Measurements from ENCODE around the gene ACYP1. TPM values are rescaled to one million over a fixed set of nuclear protein-coding genes. Genes with fewer than 3 reads are reported as not detected.
A peak's percentile ranks its signal among the peaks of the same experiment; 100 is the strongest.

ACYP1 gene
- total RNA-seq, 4 donors from 2014 or later, result 11.8 to 30.6 (median 21.4) TPM

DNA sequence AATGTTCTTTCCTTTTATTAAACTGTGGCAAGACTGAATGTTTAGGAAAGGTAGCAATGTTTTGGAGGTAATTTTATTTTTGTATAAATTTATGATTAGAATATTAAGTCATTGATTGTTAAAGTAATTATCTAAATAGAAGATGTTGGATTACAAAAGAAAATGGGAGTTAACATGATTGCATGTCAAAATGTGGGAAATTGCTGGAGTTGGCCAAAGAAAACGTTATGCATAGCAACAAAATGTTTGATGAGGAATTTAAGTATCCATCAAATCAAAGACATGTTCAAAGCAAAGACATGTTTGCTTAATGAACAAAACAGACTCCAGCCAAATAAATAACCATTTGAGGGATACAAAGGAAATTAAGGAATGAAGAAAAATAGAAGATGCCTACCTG, 9.4 kb downstream of the ACYP1 start:
- intact Hi-C loops (cut with DNase I; ENCODE audit: low total_unique reads), result no loop called here
- DNase-seq, result no peak
- H3K9me3 ChIP-seq, result no peaks in the 10 kb centered on the region
- no peak overlapping the region for H3K4me3 ChIP-seq
- no peaks in the 10 kb centered on the region for H3K36me3 ChIP-seq
- H3K27me3 ChIP-seq, result no peaks in the 10 kb centered on the region
- no peak for TF ChIP-seq POLR2A (IDR thresholded peaks at IDR 0.05)
- TF ChIP-seq CTCF (IDR thresholded peaks at IDR 0.05), result no peak
- H3K4me1 ChIP-seq, result no peaks in the 10 kb centered on the region
- H3K27ac ChIP-seq, result no peak overlapping the region

GRCh38 chr14:75053396-75054291, 10.2 kb downstream of the ACYP1 start:
- H3K27ac ChIP-seq, result peak overlapping the region in 1 of 2 donors; percentile 19
- no peak for TF ChIP-seq POLR2A (IDR thresholded peaks at IDR 0.05)
- TF ChIP-seq CTCF (IDR thresholded peaks at IDR 0.05), result no peak
- no peak for DNase-seq
- H3K9me3 ChIP-seq, result no peaks in the 10 kb centered on the region
- H3K36me3 ChIP-seq, result no peaks in the 10 kb centered on the region
- intact Hi-C loops (cut with DNase I; ENCODE audit: low total_unique reads), result no loop called here
- no peaks in the 10 kb centered on the region for H3K27me3 ChIP-seq
- H3K4me3 ChIP-seq, result no peak overlapping the region
- no peaks in the 10 kb centered on the region for H3K4me1 ChIP-seq

DNA sequence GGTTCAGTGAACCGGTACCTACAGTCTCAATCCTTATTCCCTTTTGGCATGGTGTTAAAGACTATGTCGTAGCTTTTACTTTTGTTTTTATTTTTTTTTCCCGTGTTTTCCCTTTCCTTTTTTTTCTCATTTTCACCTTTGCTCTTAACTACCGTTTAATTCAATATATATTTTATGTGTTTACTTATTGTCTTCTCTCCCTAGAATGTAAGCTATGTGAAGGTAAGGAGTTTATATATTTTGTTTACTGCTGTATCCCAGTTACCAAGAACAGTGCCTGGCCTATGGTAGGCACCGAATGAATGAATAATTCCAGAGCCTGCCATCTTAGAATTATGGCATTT, 12.3 kb downstream of the ACYP1 start:
- H3K27me3 ChIP-seq, result no peaks in the 10 kb centered on the region
- peak overlapping the region; percentile 85 to 86 for H3K27ac ChIP-seq
- intact Hi-C loops (cut with DNase I; ENCODE audit: low total_unique reads), result no loop called here
- peak overlapping the region; percentile 47 to 77 for H3K4me3 ChIP-seq
- H3K36me3 ChIP-seq, result no peaks in the 10 kb centered on the region
- no peak for DNase-seq
- TF ChIP-seq POLR2A (IDR thresholded peaks at IDR 0.05), result no peak
- TF ChIP-seq CTCF (IDR thresholded peaks at IDR 0.05), result no peak
- no peaks in the 10 kb centered on the region for H3K9me3 ChIP-seq
- H3K4me1 ChIP-seq, result no peaks in the 10 kb centered on the region

DNA sequence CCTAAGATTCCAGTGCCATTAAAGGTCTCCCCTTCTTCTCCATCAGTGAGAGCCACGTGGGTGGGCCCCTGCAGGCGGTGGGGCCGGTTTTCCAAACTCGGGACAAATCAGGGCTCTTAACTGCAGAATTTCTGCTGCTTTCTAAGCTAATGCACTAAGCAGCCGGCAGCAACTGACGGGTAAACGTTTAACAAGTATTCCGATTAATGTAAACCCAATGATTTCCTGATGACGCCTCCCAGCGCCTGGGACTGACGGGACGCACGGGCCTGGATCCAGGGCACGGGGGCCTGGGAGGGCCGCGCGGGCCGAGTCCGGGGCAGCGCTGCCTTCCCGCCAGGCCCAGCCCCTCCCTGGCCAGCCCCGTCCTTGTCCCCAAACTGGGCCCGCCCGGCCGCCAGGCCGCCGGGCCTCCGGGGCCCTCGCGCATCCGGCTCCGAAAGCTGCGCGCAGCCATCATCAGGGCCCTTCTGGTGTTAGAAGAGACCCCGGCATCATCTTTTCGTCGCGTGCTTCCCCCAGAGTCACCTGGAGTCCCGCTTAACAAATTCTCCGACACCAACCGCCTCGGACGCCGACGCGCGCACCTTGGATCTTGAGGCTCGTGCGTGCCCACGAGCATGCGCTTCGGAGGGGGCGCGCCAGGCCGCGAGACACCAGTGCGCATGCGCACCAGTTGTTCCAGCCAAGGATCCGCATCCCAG, 12.8 kb downstream of the ACYP1 start, which contains the start of gene MLH3:
MLH3 (minus strand) TSS at position 616 of the 704 bp plus-strand sequence. CDS start 1,812 bp downstream, outside the sequence.
- H3K27ac ChIP-seq, result peak within 1 kb of the TSS; percentile 85 to 86
- TF ChIP-seq CTCF (IDR thresholded peaks at IDR 0.05) (no peak), POLR2A (IDR thresholded peaks at IDR 0.05) (peak; percentile 42 to 67)
- no peaks in the 10 kb centered on the region for H3K4me1 ChIP-seq
- peak within 1 kb of the TSS; percentile 47 to 77 for H3K4me3 ChIP-seq
- H3K9me3 ChIP-seq, result no peaks in the 10 kb centered on the region
- intact Hi-C loops (cut with DNase I; ENCODE audit: low total_unique reads), result no loop called here
- peak; percentile 82 to 87 for DNase-seq
- H3K27me3 ChIP-seq, result no peaks in the 10 kb centered on the region
- H3K36me3 ChIP-seq, result no peaks in the 10 kb centered on the region

GRCh38 chr14:75049731-75050201, 14.1 kb downstream of the ACYP1 start:
- intact Hi-C loops (cut with DNase I; ENCODE audit: low total_unique reads), result no loop called here
- TF ChIP-seq CTCF (IDR thresholded peaks at IDR 0.05), result no peak
- TF ChIP-seq POLR2A (IDR thresholded peaks at IDR 0.05), result no peak

More at GRCh38 chr14:75049731-75050201, 14.1 kb downstream of the ACYP1 start:
- no peaks in the 10 kb centered on the region for H3K4me1 ChIP-seq
- no peaks in the 10 kb centered on the region for H3K36me3 ChIP-seq
- no peak for DNase-seq
- no peaks in the 10 kb centered on the region for H3K27me3 ChIP-seq
- no peaks in the 10 kb centered on the region for H3K9me3 ChIP-seq
- H3K4me3 ChIP-seq, result peak overlapping the region in 1 of 2 donors; percentile 77
- H3K27ac ChIP-seq, result peak overlapping the region in 1 of 2 donors; percentile 51

All from uterus (tissue), 4 donors.